ENCODE results near the gene KREMEN1. TPM values are rescaled to one million over a fixed set of nuclear protein-coding genes. Genes with fewer than 3 reads are reported as not detected.

KREMEN1 gene
- total RNA-seq, 4 donors from 2014 or later, result 7.6 to 15.9 (median 8.9) TPM

GRCh38 chr22:29157759-29158535, 85.1 kb downstream of the KREMEN1 start:
- TF ChIP-seq, protein P1, sequence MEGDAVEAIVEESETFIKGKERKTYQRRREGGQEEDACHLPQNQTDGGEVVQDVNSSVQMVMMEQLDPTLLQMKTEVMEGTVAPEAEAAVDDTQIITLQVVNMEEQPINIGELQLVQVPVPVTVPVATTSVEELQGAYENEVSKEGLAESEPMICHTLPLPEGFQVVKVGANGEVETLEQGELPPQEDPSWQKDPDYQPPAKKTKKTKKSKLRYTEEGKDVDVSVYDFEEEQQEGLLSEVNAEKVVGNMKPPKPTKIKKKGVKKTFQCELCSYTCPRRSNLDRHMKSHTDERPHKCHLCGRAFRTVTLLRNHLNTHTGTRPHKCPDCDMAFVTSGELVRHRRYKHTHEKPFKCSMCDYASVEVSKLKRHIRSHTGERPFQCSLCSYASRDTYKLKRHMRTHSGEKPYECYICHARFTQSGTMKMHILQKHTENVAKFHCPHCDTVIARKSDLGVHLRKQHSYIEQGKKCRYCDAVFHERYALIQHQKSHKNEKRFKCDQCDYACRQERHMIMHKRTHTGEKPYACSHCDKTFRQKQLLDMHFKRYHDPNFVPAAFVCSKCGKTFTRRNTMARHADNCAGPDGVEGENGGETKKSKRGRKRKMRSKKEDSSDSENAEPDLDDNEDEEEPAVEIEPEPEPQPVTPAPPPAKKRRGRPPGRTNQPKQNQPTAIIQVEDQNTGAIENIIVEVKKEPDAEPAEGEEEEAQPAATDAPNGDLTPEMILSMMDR (IDR thresholded peaks at IDR 0.05; ENCODE audit: low read depth), result no peak

GRCh38 chr22:29158546-29158945, 85.7 kb downstream of the KREMEN1 start:
- TF ChIP-seq, protein P1 (IDR thresholded peaks at IDR 0.05; ENCODE audit: low read depth), result no peak

- TF ChIP-seq, protein P1 (IDR thresholded peaks at IDR 0.05; ENCODE audit: low read depth), result no peak
These were observed 91.0 kb downstream of the KREMEN1 start for GRCh38 chr22:29163808-29164207.

GRCh38 chr22:29165321-29166060, 92.7 kb downstream of the KREMEN1 start:
- TF ChIP-seq, protein P1 (IDR thresholded peaks at IDR 0.05; ENCODE audit: low read depth), result no peak

DNA sequence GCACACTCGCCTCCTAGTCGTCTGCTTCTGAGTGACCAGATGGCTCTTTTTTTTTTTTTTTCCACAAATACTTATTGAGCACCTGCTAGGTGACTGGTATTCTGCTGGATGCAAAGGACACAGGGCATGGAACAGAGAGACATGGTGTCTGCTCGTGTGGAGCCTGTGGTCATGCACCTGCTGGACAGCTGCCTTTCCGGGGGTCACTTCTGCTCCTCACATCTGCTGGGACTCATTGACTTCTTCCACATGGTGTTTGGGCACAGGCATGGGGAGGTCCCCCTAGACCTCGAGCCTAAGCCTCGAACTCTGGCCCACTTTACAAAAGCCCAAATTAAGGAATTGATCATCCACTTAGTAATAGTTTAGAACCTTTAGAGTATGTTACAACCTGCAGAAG, 93.3 kb downstream of the KREMEN1 start:
- TF ChIP-seq, protein P1 (IDR thresholded peaks at IDR 0.05; ENCODE audit: low read depth), result no peak

- TF ChIP-seq, protein P1 (IDR thresholded peaks at IDR 0.05; ENCODE audit: low read depth), result no peak
These were observed 94.4 kb downstream of the KREMEN1 start for GRCh38 chr22:29167032-29167911.
